Omental fat pad (tissue), 4 donors: ENCODE measurements around the gene GRM6. TPM values are rescaled to one million over a fixed set of nuclear protein-coding genes. Genes with fewer than 3 reads are reported as not detected.

ENCODE experiments used
- ATAC-seq: fragments of 150-250 bp; one replicate; pipeline ENCODE4 v1.9.1; 2016; ENCODE audit warnings: mild to moderate bottlenecking, moderate library complexity; ENCODE audit not compliant: low FRiP score
- DNase-seq: peaks from one replicate; pipeline ENCODE4 v3.0.0-alpha.2; 2019; ENCODE audit warnings: low spot score
- total RNA-seq, 4 donors: library from RNA; depleted of rRNA; stranded (reverse); fragments of >200 nt; gene quantifications; one replicate each; pipeline ENCODE4 v1.1.0, GENCODE V29; 2016
- TF ChIP-seq, protein P1 (sequence below), 3 donors: fragments of 450-650 bp; IDR thresholded peaks; one replicate each; pipeline ENCODE4 v1.5.1; 2016 to 2017; ENCODE audit warnings: antibody characterized with exemption in 3 of 3, mild to moderate bottlenecking in 3 of 3, moderate library complexity in 2 of 3

GRM6 gene
- total RNA-seq, 4 donors from 2014 or later: not detected

DNA sequence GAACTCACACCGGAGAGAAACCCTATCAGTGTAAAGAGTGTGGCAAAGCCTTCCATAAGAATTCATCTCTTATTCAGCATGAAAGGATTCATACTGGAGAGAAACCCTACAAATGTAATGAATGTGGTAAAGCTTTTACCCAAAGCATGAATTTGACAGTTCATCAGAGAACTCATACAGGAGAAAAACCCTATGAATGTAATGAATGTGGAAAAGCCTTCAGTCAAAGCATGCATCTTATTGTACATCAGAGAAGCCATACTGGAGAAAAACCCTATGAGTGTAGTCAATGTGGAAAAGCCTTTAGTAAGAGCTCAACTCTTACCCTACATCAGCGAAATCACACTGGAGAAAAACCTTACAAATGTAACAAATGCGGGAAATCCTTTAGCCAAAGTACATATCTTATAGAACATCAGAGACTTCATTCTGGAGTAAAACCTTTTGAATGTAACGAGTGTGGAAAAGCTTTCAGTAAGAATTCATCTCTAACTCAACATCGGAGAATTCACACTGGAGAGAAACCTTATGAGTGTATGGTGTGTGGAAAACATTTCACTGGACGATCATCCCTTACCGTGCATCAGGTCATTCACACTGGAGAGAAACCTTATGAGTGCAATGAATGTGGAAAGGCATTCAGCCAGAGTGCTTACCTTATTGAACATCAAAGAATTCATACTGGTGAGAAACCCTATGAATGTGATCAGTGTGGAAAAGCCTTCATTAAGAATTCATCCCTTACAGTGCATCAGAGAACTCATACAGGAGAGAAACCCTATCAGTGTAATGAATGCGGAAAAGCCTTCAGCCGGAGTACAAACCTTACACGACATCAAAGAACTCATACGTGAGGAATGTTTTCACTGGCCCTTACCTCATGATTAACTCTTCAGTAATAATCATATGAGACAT is 63.0 kb downstream of the GRM6 start:
- ATAC-seq (no peak), DNase-seq (no peak)
- TF ChIP-seq, protein P1, sequence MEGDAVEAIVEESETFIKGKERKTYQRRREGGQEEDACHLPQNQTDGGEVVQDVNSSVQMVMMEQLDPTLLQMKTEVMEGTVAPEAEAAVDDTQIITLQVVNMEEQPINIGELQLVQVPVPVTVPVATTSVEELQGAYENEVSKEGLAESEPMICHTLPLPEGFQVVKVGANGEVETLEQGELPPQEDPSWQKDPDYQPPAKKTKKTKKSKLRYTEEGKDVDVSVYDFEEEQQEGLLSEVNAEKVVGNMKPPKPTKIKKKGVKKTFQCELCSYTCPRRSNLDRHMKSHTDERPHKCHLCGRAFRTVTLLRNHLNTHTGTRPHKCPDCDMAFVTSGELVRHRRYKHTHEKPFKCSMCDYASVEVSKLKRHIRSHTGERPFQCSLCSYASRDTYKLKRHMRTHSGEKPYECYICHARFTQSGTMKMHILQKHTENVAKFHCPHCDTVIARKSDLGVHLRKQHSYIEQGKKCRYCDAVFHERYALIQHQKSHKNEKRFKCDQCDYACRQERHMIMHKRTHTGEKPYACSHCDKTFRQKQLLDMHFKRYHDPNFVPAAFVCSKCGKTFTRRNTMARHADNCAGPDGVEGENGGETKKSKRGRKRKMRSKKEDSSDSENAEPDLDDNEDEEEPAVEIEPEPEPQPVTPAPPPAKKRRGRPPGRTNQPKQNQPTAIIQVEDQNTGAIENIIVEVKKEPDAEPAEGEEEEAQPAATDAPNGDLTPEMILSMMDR (IDR thresholded peaks at IDR 0.05): no peak

Other genes with a start within 250 kb of the GRM6 start
- 10 to 100 TPM; 13.0 to 32.8 (median 22.8) TPM for gene ZNF354B, start 135.4 kb downstream of the GRM6 start, total RNA-seq
- gene ZFP2, start 99.4 kb downstream of the GRM6 start, total RNA-seq: 1 to 10 TPM in 3 of 4 donors, under 1 TPM in 1; 0.48 to 5.8 (median 2.0) TPM
- gene ZNF454, start 54.1 kb downstream of the GRM6 start, total RNA-seq: 1 to 10 TPM in 3 of 4 donors, under 1 TPM in 1; 0.60 to 4.6 (median 2.1) TPM
- gene ZNF879, start 28.5 kb upstream of the GRM6 start, total RNA-seq: 10 to 100 TPM in 1 of 4 donors, 1 to 10 TPM in 3; 3.0 to 10.2 (median 3.3) TPM
- gene ZNF354C, start 65.1 kb upstream of the GRM6 start, total RNA-seq: 1 to 10 TPM; 4.1 to 8.5 (median 4.6) TPM